GM12891 (cell line): Measurements from ENCODE around the gene SRRM5.

ENCODE experiments used
- DNase-seq: peaks from one replicate; pipeline ENCODE4 v3.0.0; 2011; ENCODE audit warnings: low spot score; ENCODE audit not compliant: insufficient read length
- FAIRE-seq: peaks from 2 replicates; lab custom pipeline; 2011; peaks lifted over from hg19 to GRCh38; lab: Jason Lieb, UNC
- PAX5 ChIP-seq: IDR thresholded peaks from 2 replicates; pipeline ENCODE4 v1.6.1; 2011; ENCODE audit warnings: low read length, moderate library complexity, mild to moderate bottlenecking; ENCODE audit not compliant: insufficient read depth, severe bottlenecking
- POLR2A ChIP-seq: IDR thresholded peaks from 2 replicates; pipeline ENCODE4 v1.6.1; 2011; ENCODE audit warnings: low read depth, low read length, control low read depth
- POLR2AphosphoS5 ChIP-seq: IDR thresholded peaks from 2 replicates; pipeline ENCODE4 v1.6.1; 2011; ENCODE audit warnings: low read depth, low read length, control low read depth
- POU2F2 ChIP-seq: IDR thresholded peaks from 2 replicates; pipeline ENCODE4 v1.6.1; 2011; ENCODE audit warnings: low read depth, mild to moderate bottlenecking, control low read depth, low read length, moderate library complexity
- SPI1 ChIP-seq: IDR thresholded peaks from 2 replicates; pipeline ENCODE4 v1.6.1; 2011; ENCODE audit warnings: low read depth, low read length, control low read depth
- TAF1 ChIP-seq: IDR thresholded peaks from 2 replicates; pipeline ENCODE4 v1.6.1; 2011; ENCODE audit warnings: low read depth, low read length, control low read depth

SRRM5 gene

DNA sequence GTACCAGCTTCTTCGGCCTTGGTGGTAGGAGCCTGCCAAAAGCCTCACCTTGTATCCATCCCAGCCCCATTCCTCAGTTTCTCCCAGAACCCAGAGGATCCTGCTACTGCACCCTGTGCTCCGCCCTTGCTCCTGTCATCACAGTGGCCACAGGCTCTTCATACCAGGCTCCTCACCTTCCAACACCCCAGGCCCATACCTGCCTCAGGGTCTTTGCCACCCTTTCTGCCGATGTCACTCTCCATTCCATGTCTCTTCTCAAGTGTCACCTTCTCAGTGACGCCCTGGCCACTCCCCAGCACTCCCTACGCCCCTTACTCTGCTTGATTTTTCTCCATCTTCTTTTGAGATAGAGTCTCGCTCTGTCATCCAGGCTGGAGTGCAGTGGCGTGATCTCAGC, 2.0 kb upstream of the SRRM5 start:
- FAIRE-seq: no peak
- TF ChIP-seq TAF1: no peak
- no peak for TF ChIP-seq SPI1
- TF ChIP-seq POLR2AphosphoS5: no peak
- TF ChIP-seq POLR2A: no peak
- no peak for TF ChIP-seq POU2F2
- TF ChIP-seq PAX5: no peak
- DNase-seq: no peak

DNA sequence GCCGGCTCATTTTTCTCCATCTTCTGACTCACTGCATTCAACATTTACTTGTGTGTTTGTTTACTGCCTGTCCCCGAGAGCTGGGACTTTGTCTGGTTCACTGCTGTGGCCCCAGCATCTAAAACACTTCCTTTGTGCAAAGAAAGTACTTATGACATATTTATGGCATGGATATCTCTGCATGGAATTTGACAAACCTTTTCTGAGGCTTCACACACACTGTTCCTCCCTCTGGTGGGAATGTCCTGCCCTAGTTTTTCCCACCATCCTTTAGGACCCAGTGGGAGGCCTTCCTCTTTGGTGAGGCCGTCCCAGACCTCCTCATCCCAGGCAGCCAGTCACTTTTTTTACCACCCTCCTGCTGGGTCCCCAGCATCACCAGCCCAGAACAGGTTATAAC, 1.4 kb upstream of the SRRM5 start:
- no peak for FAIRE-seq
- TF ChIP-seq POU2F2 (no peak), PAX5 (no peak), SPI1 (no peak)
- DNase-seq: no peak

DNA sequence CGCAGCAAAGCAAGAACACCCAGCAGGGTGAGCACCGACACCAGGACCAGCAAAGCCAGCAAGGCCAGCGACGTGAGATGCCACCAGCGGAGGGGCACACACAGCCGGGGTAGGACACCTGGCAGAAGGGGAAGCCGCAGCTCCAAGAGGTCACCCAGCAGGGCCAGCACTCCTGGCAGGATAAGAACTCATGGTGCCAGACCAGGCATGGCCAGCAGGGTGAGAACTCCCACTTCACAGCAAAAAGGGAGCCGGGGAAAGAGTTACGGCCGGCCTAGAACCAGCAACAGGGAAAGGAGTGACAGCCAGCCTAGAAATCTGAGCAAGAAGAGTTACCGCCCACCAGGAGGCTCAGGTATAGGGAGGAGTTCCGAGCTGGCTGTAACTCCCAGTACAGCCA, 486 bp downstream of the SRRM5 start:
- no peak for DNase-seq
- TF ChIP-seq POLR2A (no peak), POU2F2 (no peak), SPI1 (no peak), PAX5 (no peak), TAF1 (no peak), POLR2AphosphoS5 (no peak)
- no peak for FAIRE-seq

DNA sequence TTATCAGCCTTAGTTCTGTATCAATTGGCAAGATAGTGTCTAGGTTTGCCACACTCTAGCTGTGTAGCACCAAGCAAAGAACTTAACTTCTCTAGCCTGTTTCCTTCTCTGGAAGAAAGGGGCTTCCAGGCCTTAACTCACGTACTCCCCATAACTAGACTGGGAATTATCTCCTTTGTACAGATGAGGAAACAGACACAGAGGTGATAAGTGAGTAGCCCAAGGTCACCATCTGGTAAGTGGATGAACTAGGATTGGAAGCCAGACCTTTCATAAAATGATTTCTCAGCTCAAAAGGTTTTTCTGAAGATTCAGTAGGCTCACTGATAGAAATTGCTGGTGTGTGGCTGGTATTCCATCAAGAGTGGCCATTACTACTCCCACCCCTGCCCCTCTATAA, 4.4 kb downstream of the SRRM5 start:
- DNase-seq (no peak), FAIRE-seq (no peak)

DNA sequence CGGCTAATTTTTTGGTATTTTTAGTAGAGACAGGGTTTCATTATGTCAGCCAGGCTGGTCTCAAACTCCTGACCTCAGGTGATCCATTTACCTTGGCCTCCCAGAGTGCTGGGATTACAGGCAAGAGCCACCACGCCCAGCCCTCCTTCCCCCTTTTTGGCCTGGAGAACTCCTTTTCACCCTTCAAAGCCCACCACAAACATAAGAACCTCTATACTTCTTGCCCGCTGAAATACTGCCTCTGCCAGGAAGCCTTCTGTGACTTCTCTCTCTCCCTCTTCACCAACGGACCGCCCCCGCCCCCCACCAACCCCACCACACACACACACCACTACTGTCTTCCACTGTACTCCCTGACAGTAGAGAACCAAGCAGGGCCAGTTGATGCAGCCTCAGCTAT, 5.1 kb downstream of the SRRM5 start:
- DNase-seq (no peak), FAIRE-seq (no peak)
- no peak for TF ChIP-seq SPI1
- TF ChIP-seq POLR2A: no peak
- no peak for TF ChIP-seq PAX5
- TF ChIP-seq POU2F2: no peak
- no peak for TF ChIP-seq POLR2AphosphoS5
- no peak for TF ChIP-seq TAF1

More for the DNA sequence above, 4.4 kb downstream of the SRRM5 start:
- TF ChIP-seq POLR2A (no peak), POU2F2 (no peak), SPI1 (no peak), POLR2AphosphoS5 (no peak), PAX5 (no peak)

DNA sequence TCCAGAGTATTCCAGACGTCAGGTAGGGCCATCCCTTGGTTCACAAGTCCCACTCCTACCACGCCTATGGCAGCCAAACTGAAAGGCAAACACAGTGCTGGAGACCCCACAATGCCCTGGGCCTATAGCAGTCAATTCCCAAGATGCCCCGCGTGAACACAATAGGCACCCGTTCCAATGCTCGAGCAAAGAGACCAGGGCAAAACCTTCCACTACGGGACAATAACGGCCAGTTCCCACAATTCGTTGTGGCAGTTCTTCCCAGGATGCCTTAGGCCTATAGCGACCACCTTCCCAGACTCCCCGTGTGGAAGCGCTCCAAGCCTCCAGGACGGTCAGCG, 7.0 kb downstream of the SRRM5 start:
- DNase-seq (peak; percentile 68), FAIRE-seq (no peak)
- TF ChIP-seq TAF1 (0 out of 2 replicates have a peak, but pooled peaks have one; percentile 35), POU2F2 (no peak), POLR2A (no peak)

DNA sequence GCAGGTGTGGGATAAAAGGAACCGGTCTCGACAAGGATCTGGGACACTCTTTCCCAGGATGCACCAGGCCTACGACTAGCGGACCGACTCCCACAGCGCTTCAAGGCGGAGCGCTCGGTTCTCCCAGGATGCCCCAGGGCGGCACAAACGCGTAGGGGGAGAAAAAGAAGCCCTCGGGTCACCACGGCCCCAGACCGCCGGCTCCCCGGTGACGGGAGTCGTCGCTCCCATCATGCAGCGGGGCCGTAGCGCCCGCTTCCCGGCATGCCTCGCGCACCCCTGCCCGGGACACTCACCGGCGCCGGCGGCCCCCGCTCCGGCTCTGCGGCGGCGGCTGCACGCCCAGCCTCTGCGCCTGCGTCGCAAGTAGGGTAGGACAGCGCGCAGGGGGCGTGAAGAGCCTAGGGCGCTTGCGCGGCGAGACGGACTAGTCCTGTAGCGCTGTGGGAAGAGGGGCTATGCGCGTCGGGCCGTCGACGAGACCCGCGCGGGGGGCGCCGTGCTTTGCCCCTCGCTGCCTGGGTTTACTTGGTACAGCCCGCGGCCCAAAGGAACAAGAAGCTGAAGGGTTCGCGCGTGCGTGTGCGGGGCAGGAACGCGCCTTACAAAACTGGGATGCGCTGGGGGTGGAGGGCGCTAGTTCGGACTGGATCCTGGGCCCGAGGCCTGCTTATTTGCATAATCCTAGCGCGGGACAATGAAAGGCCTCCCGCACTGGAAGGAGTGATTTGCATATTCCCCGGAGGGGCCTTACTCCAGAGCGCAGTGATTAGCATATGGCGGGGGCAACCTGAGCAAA, 7.6 kb downstream of the SRRM5 start, which contains the start of gene ZNF428:
ZNF428 (minus strand) TSS at position 368 of the 799 bp plus-strand sequence. CDS start 5,325 bp downstream, outside the sequence.
- 0 out of 2 replicates have a peak, but pooled peaks have one; percentile 10 for TF ChIP-seq SPI1
- peak; percentile 99 for TF ChIP-seq POU2F2
- no peak; the same call in none of the 2 replicates for TF ChIP-seq POLR2AphosphoS5
- TF ChIP-seq TAF1: peak; percentile 4; the same call in 1 of the 2 replicates
- peak; percentile 82 for TF ChIP-seq POLR2A
- peak; percentile 3 for TF ChIP-seq PAX5
- DNase-seq: peak; percentile 93
- FAIRE-seq: peak; percentile 100

DNA sequence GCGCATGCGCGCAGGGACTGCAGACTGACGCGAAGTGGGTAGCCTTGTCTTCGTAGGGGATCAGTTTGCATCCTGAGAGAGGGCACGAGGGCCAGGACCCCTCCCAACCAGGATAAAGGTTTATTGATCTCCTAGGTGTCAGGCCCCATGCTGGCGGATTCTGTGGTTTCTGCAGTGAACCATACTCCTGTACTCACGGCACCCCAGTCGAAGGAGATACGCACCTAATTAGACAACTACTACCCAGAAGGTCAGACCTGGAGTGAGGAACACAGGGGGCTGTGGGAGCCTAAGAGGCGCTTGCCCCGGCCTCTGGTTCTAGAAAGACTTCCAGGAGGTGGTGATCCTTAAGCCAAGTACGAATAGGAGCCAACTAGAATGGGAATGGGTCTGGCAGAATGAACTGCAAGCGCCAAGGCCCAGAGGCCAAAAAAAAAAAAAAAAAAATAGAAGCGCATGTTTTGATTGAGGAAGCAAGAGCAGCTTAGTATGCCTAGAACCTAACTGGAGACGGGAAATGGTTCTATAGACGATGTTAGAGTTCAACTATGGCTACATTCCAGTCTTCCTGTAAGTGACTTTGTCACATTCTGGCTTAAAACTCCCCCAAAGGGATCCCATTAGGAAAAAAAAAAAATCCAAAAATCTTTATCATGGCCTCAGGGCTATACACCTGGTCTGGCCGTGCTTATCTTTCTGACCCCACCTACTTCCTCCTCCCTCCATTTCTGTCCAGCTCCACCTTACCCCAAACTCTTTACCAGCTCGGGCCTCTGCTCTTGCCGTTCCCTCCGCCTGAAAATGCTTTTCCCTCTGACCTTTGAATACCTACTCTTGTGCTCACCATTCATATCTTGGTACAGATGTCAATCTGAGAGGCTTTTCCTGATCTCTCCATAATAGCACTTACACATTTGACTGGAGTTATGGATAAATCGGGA, 8.4 kb downstream of the SRRM5 start:
- no peak for FAIRE-seq
- no peak for TF ChIP-seq SPI1
- no peak for TF ChIP-seq POLR2A
- TF ChIP-seq PAX5: no peak
- no peak for TF ChIP-seq TAF1
- TF ChIP-seq POLR2AphosphoS5: no peak
- TF ChIP-seq POU2F2: no peak
- no peak for DNase-seq

DNA sequence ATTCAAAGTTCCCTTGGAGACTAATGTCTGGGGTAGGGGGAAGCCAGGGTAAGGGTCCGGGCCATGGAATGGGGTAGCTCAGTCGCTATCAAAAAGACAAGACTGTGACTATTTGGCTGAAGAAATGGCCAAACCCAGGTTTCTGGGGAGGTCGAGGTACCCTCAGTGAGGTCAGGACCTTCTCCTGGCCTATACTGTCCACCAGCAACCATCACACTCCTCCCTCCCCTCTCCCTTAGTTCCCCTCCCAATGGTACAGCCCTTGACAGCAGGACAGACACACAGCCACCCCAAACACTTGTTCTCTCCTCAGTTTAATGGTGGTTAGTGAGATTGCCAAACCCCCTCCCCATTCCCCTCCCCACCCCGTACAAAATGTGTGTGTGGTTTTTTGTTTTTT, 10.2 kb downstream of the SRRM5 start:
- FAIRE-seq: no peak
- TF ChIP-seq POLR2A: no peak
- no peak for TF ChIP-seq POU2F2
- TF ChIP-seq SPI1: no peak
- no peak for TF ChIP-seq PAX5
- no peak for TF ChIP-seq POLR2AphosphoS5
- TF ChIP-seq TAF1: no peak

DNA sequence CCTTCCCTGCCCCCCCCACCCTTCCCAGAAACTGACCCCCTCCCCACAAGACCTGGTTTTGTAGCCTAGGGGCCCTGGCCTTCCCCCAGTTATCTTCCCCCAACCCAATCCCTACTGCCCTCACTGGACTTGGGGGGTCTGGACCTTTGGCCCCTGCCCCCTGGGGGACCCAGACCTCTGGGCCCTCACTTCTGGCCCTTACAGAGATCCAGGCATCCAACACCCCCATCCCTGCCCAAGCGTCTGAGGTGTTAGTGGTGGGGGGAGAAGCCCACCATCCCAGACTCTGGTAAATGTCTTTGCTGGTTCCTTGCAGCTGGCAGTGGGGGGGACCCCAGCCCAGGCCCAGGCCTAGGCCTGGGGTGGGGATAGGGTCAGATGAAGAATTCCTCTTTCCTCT, 11.1 kb downstream of the SRRM5 start:
- TF ChIP-seq TAF1 (no peak), POU2F2 (no peak), PAX5 (no peak), POLR2AphosphoS5 (no peak), SPI1 (no peak), POLR2A (no peak)
- FAIRE-seq: no peak
- DNase-seq: no peak

More for the DNA sequence above, 10.2 kb downstream of the SRRM5 start:
- DNase-seq: no peak
